ENCODE measurements around the gene IQSEC1.

- TF ChIP-seq CTCF (IDR thresholded peaks at IDR 0.05) = no peak
- no peak for TF ChIP-seq EZH2 (IDR thresholded peaks at IDR 0.05; ENCODE audit: borderline replicate concordance, insufficient read depth, low read depth, low read length, poor library complexity, severe bottlenecking)
These were observed 87.2 kb downstream of the IQSEC1 start for GRCh38 chr3:12986031-12986430.
